Astrocyte (in vitro differentiated cells and primary cell): ENCODE results near the gene PI4KA. TPM values are rescaled to one million over a fixed set of nuclear protein-coding genes. Genes with fewer than 3 reads are reported as not detected.
"Not testable (repeated sequence)": the region's sequence is repeated elsewhere in the genome, so short reads cannot be mapped to it uniquely, and the experiment has no call there.

Experiments
- DNase-seq: peaks from one replicate; pipeline ENCODE4 v3.0.0-alpha.2; 2010; ENCODE audit warnings: low read depth
- FAIRE-seq: peaks from 2 replicates; lab custom pipeline; 2011; peaks lifted over from hg19 to GRCh38; lab: Jason Lieb, UNC
- H2AFZ ChIP-seq: 2 replicates; pipeline ENCODE4 v1.6.0; 2012; ENCODE audit warnings: low read depth, low read length, inconsistent platforms
- H3K27ac ChIP-seq: 2 replicates; pipeline ENCODE4 v1.5.1; 2011; ENCODE audit warnings: low read depth, low read length, inconsistent platforms
- H3K27me3 ChIP-seq: 2 replicates; pipeline ENCODE4 v1.6.0; 2011; ENCODE audit warnings: low read length, inconsistent platforms; ENCODE audit not compliant: insufficient read depth
- H3K36me3 ChIP-seq: 2 replicates; pipeline ENCODE4 v1.5.1; 2011; ENCODE audit warnings: low read length, inconsistent platforms; ENCODE audit not compliant: insufficient read depth
- H3K4me1 ChIP-seq: 2 replicates; pipeline ENCODE4 v1.5.1; 2011; ENCODE audit warnings: low read length, inconsistent platforms; ENCODE audit not compliant: insufficient read depth
- H3K4me2 ChIP-seq: 2 replicates; pipeline ENCODE4 v1.6.0; 2012; ENCODE audit warnings: low read length, inconsistent platforms
- H3K4me3 ChIP-seq: 2 replicates; pipeline ENCODE4 v1.5.1; 2011; ENCODE audit warnings: low read depth, mild to moderate bottlenecking, low read length, inconsistent platforms; ENCODE audit not compliant: insufficient read depth
- H3K79me2 ChIP-seq: 2 replicates; pipeline ENCODE4 v1.6.0; 2012; ENCODE audit warnings: mild to moderate bottlenecking, low read length, inconsistent platforms; ENCODE audit not compliant: insufficient read depth
- H3K9ac ChIP-seq: 2 replicates; pipeline ENCODE4 v1.6.0; 2012; ENCODE audit warnings: mild to moderate bottlenecking, low read length, inconsistent platforms
- H3K9me3 ChIP-seq: 2 replicates; pipeline ENCODE4 v1.5.1; 2012; ENCODE audit warnings: low read depth, mild to moderate bottlenecking, low read length, inconsistent platforms; ENCODE audit not compliant: insufficient read depth
- H4K20me1 ChIP-seq: 2 replicates; pipeline ENCODE4 v1.6.0; 2012; ENCODE audit warnings: low read length, inconsistent platforms; ENCODE audit not compliant: insufficient read depth
- H3K27ac Mint-ChIP-seq: one replicate; pipeline ENCODE4 v1.8.0; 2021; ENCODE audit warnings: mild to moderate bottlenecking, mixed read lengths; ENCODE audit not compliant: unreplicated experiment
- H3K27me3 Mint-ChIP-seq: one replicate; pipeline ENCODE4 v1.8.0; 2021; ENCODE audit warnings: low read depth, mixed read lengths; ENCODE audit not compliant: unreplicated experiment
- H3K36me3 Mint-ChIP-seq: one replicate; pipeline ENCODE4 v1.8.0; 2021; ENCODE audit warnings: low read depth, mixed read lengths; ENCODE audit not compliant: unreplicated experiment
- H3K4me1 Mint-ChIP-seq: one replicate; pipeline ENCODE4 v1.8.0; 2021; ENCODE audit warnings: low read depth, mixed read lengths; ENCODE audit not compliant: unreplicated experiment
- H3K4me3 Mint-ChIP-seq: one replicate; pipeline ENCODE4 v1.8.0; 2021; ENCODE audit warnings: mild to moderate bottlenecking, moderate library complexity, mixed read lengths; ENCODE audit not compliant: unreplicated experiment
- H3K9me3 Mint-ChIP-seq: one replicate; pipeline ENCODE4 v1.8.0; 2021; ENCODE audit warnings: mild to moderate bottlenecking, mixed read lengths; ENCODE audit not compliant: unreplicated experiment
- CTCF ChIP-seq: IDR thresholded peaks from 2 replicates; pipeline ENCODE4 v1.5.1; 2011; ENCODE audit warnings: low read depth, mild to moderate bottlenecking, inconsistent platforms, low read length, moderate library complexity; ENCODE audit not compliant: insufficient read depth
- EZH2 ChIP-seq: IDR thresholded peaks from 2 replicates; pipeline ENCODE4 v1.6.1; 2012; ENCODE audit warnings: mild to moderate bottlenecking, low read length, inconsistent platforms; ENCODE audit not compliant: insufficient read depth
- total RNA-seq: library from RNA; stranded (reverse); gene quantifications from 2 replicates; pipeline ENCODE4 v1.2.1, GENCODE V29; 2021

The PI4KA gene
- total RNA-seq, 1 donor from 2014 or later: 35.9 TPM

- Histone ChIP-seq H3K27ac (no peak overlapping the region), H2AFZ (no peak overlapping the region), H4K20me1 (no peaks in the 10 kb centered on the region), H3K4me3 (no peak overlapping the region), H3K4me1 (no peaks in the 10 kb centered on the region), H3K27me3 (no peaks in the 10 kb centered on the region), H3K4me2 (no peak overlapping the region), H3K79me2 (no peaks in the 10 kb centered on the region), H3K9ac (no peak overlapping the region), H3K36me3 (no peaks in the 10 kb centered on the region), H3K9me3 (no peaks in the 10 kb centered on the region)
- no peak overlapping the region for H3K4me3 Mint-ChIP-seq
- DNase-seq (no peak), FAIRE-seq (no peak)
- H3K36me3 Mint-ChIP-seq: peaks cover 18% of the 10 kb centered on the region
- no peaks in the 10 kb centered on the region for H3K9me3 Mint-ChIP-seq
- H3K27ac Mint-ChIP-seq: no peak overlapping the region
- H3K27me3 Mint-ChIP-seq: no peaks in the 10 kb centered on the region
- H3K4me1 Mint-ChIP-seq: peaks cover 1% of the 10 kb centered on the region
- TF ChIP-seq EZH2: no peak
- TF ChIP-seq CTCF: no peak
Measured at GRCh38 chr22:20721409-20722218, 137.0 kb downstream of the PI4KA start.

GRCh38 chr22:20720692-20721408 is 137.8 kb downstream of the PI4KA start:
- H3K9ac ChIP-seq: no peak overlapping the region
- Mint-ChIP-seq H3K9me3 (no peaks in the 10 kb centered on the region), H3K36me3 (peaks cover 14% of the 10 kb centered on the region), H3K4me1 (peaks cover 1% of the 10 kb centered on the region), H3K27ac (no peak overlapping the region), H3K4me3 (no peak overlapping the region), H3K27me3 (no peaks in the 10 kb centered on the region)
- DNase-seq: no peak
- H3K4me2 ChIP-seq: no peak overlapping the region
- H3K4me1 ChIP-seq: no peaks in the 10 kb centered on the region
- no peak overlapping the region for H2AFZ ChIP-seq
- FAIRE-seq: no peak
- H3K27me3 ChIP-seq: no peaks in the 10 kb centered on the region
- no peaks in the 10 kb centered on the region for H3K79me2 ChIP-seq
- no peaks in the 10 kb centered on the region for H4K20me1 ChIP-seq
- H3K4me3 ChIP-seq: no peak overlapping the region
- H3K36me3 ChIP-seq: no peaks in the 10 kb centered on the region
- TF ChIP-seq EZH2: no peak
- no peak for TF ChIP-seq CTCF
- no peaks in the 10 kb centered on the region for H3K9me3 ChIP-seq
- no peak overlapping the region for H3K27ac ChIP-seq

GRCh38 chr22:20718727-20719126 is 139.9 kb downstream of the PI4KA start:
- H3K9me3 ChIP-seq, H3K27ac ChIP-seq, H3K4me1 ChIP-seq, FAIRE-seq, H2AFZ ChIP-seq, H3K9ac ChIP-seq, H3K4me1 Mint-ChIP-seq, H3K4me3 Mint-ChIP-seq, H3K4me2 ChIP-seq, H3K9me3 Mint-ChIP-seq, H3K36me3 ChIP-seq, H3K79me2 ChIP-seq, H3K27me3 Mint-ChIP-seq, H3K27me3 ChIP-seq, H3K4me3 ChIP-seq, DNase-seq, H4K20me1 ChIP-seq, H3K27ac Mint-ChIP-seq: not testable (repeated sequence)
- peaks cover 14% of the 10 kb centered on the region for H3K36me3 Mint-ChIP-seq

- not testable (repeated sequence) for H3K9me3 ChIP-seq, H3K4me1 ChIP-seq, H3K9ac ChIP-seq, H3K4me3 ChIP-seq, H3K9me3 Mint-ChIP-seq, H3K27ac ChIP-seq, H3K36me3 ChIP-seq, H3K79me2 ChIP-seq, H3K4me2 ChIP-seq, H4K20me1 ChIP-seq, H3K4me3 Mint-ChIP-seq, H3K27me3 ChIP-seq, DNase-seq, H3K27me3 Mint-ChIP-seq, H2AFZ ChIP-seq, H3K4me1 Mint-ChIP-seq, FAIRE-seq, H3K27ac Mint-ChIP-seq
- H3K36me3 Mint-ChIP-seq: peaks cover 14% of the 10 kb centered on the region
Measured at GRCh38 chr22:20717981-20718380, 140.6 kb downstream of the PI4KA start.
